GM23338 (cell line): ENCODE data around the gene NDC80. TPM values are rescaled to one million over a fixed set of nuclear protein-coding genes. Genes with fewer than 3 reads are reported as not detected.
A peak's percentile ranks its signal among the peaks of the same experiment; 100 is the strongest.

ENCODE experiments used
- ATAC-seq: fragments of 200-7000 bp; cut with Tn5 transposase; 3 replicates; pipeline ENCODE4 v1.9.1; 2020
- DNase-seq: peaks from one replicate; pipeline ENCODE4 v3.0.0-alpha.2; 2015; ENCODE audit warnings: low spot score
- H2AFZ ChIP-seq: fragments of 200-600 bp; sonication (generic); 2 replicates; pipeline ENCODE4 v1.8.0; 2016; ENCODE audit warnings: antibody characterized with exemption, mild to moderate bottlenecking, moderate library complexity
- H3F3A ChIP-seq: fragments of 200-600 bp; sonication (generic); replicated peaks from 2 replicates; pipeline ENCODE4 v1.8.0; 2017; ENCODE audit warnings: antibody characterized with exemption, mixed run types, low read depth
- H3K27ac ChIP-seq: fragments of 200-600 bp; sonication (generic); 2 replicates; pipeline ENCODE4 v1.6.1; 2016; ENCODE audit warnings: low read depth
- H3K27me3 ChIP-seq: fragments of 200-600 bp; sonication (generic); 2 replicates; pipeline ENCODE4 v1.8.0; 2016; ENCODE audit warnings: mild to moderate bottlenecking, mixed run types, moderate library complexity; ENCODE audit not compliant: insufficient read depth
- H3K36me3 ChIP-seq: fragments of 200-600 bp; sonication (generic); 2 replicates; pipeline ENCODE4 v1.8.0; 2016; ENCODE audit warnings: mild to moderate bottlenecking; ENCODE audit not compliant: insufficient read depth
- H3K4me1 ChIP-seq: fragments of 200-600 bp; sonication (generic); 2 replicates; pipeline ENCODE4 v1.8.0; 2016; ENCODE audit warnings: mild to moderate bottlenecking, moderate library complexity; ENCODE audit not compliant: insufficient read depth
- H3K4me2 ChIP-seq: fragments of 200-600 bp; sonication (generic); 2 replicates; pipeline ENCODE4 v1.7.1; 2017; ENCODE audit warnings: mixed run types
- H3K4me3 ChIP-seq: fragments of 200-600 bp; sonication (generic); 2 replicates; pipeline ENCODE4 v1.6.1; 2016; ENCODE audit warnings: mixed run types
- H3K79me2 ChIP-seq: fragments of 200-600 bp; sonication (generic); replicated peaks from 2 replicates; pipeline ENCODE4 v1.8.0; 2017; ENCODE audit warnings: mild to moderate bottlenecking; ENCODE audit not compliant: insufficient read depth
- H3K9me2 ChIP-seq: fragments of 200-600 bp; sonication (generic); 2 replicates; pipeline ENCODE4 v1.8.0; 2017; ENCODE audit not compliant: insufficient read depth
- H4K20me1 ChIP-seq: fragments of 200-600 bp; sonication (generic); replicated peaks from 2 replicates; pipeline ENCODE4 v1.8.0; 2017; ENCODE audit warnings: mild to moderate bottlenecking; ENCODE audit not compliant: insufficient read depth
- H3K27ac Mint-ChIP-seq: 2 replicates; pipeline ENCODE4 v1.8.0; 2020; ENCODE audit warnings: inconsistent platforms, mild to moderate bottlenecking, moderate library complexity, mixed read lengths
- H3K27me3 Mint-ChIP-seq: 3 replicates; pipeline ENCODE4 v1.8.0; 2022; ENCODE audit warnings: low read depth, mild to moderate bottlenecking, moderate library complexity, mixed read lengths, inconsistent platforms; ENCODE audit not compliant: insufficient read depth, poor library complexity
- H3K36me3 Mint-ChIP-seq: 3 replicates; pipeline ENCODE4 v1.8.0; 2021; ENCODE audit warnings: low read depth, mild to moderate bottlenecking, inconsistent platforms, moderate library complexity, mixed read lengths
- H3K4me1 Mint-ChIP-seq: 3 replicates; pipeline ENCODE4 v1.8.0; 2020; ENCODE audit warnings: mild to moderate bottlenecking, inconsistent platforms, mixed read lengths
- H3K4me3 Mint-ChIP-seq: 3 replicates; pipeline ENCODE4 v1.8.0; 2021; ENCODE audit warnings: moderate library complexity, mild to moderate bottlenecking, inconsistent platforms, mixed read lengths
- H3K9me3 Mint-ChIP-seq: 3 replicates; pipeline ENCODE4 v1.8.0; 2020; ENCODE audit warnings: moderate library complexity, mild to moderate bottlenecking, inconsistent platforms, mixed read lengths
- CREB1 ChIP-seq: fragments of 250-450 bp; sonication (Bioruptor Pico); IDR thresholded peaks from 2 replicates; pipeline ENCODE4 v1.5.0; 2020; ENCODE audit warnings: low read depth, mild to moderate bottlenecking, moderate library complexity
- EZH2 ChIP-seq: fragments of 200-600 bp; sonication (generic); IDR thresholded peaks from one replicate; pipeline ENCODE4 v1.8.0; 2017; ENCODE audit warnings: antibody characterized with exemption, mild to moderate bottlenecking, low read depth; ENCODE audit not compliant: unreplicated experiment
- EZH2phosphoT487 ChIP-seq: fragments of 200-600 bp; sonication (generic); IDR thresholded peaks from one replicate; pipeline ENCODE4 v1.8.1; 2018; ENCODE audit warnings: antibody characterized with exemption; ENCODE audit not compliant: unreplicated experiment
- NANOG ChIP-seq: IDR thresholded peaks from 2 replicates; pipeline ENCODE4 v1.6.1; 2016; ENCODE audit warnings: antibody characterized with exemption, borderline replicate concordance
- STAT1 ChIP-seq: IDR thresholded peaks from one replicate; pipeline ENCODE4 v1.6.1; 2016; ENCODE audit warnings: antibody characterized with exemption; ENCODE audit not compliant: unreplicated experiment
- polyA plus RNA-seq: library from polyadenylated mRNA; unstranded; fragments of >200 nt; fragmentation: Nextera tagmentation; extraction: Ambion mirVana; gene quantifications from 2 replicates; pipeline ENCODE4 v1.2.1, GENCODE V29; 2016
- total RNA-seq: library from RNA; depleted of rRNA; stranded (reverse); fragments of >200 nt; shearing (Covaris generic); gene quantifications from 2 replicates; pipeline ENCODE4 v1.2.3, GENCODE V29; 2014
- TF ChIP-seq, protein P1 (sequence below): IDR thresholded peaks from one replicate; pipeline ENCODE4 v1.6.1; 2018; ENCODE audit warnings: antibody characterized with exemption; ENCODE audit not compliant: unreplicated experiment

The NDC80 gene
- total and polyA plus RNA-seq, 2 experiments from 2014 or later, result 36.6 to 58.4 TPM

DNA sequence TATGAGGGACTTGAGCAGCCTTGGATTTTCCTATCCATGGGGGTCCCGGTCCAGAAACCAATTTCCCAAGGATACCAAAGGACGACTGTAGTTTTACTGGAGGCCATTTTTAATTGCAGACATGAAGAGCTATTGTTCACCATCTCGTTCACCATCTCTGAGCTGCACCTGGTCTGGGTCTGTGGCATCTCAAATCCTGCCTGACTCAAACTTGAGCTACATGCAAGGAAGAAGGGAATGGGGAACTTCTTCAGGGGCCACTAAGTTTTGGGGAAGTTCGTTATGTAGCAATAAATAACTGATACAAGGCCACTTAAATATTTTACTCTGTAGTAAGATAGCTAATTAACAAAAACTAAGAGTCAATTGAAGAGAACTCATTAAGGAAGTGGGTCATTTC, 82.1 kb downstream of the NDC80 start:
- ATAC-seq (no peak), DNase-seq (peak; percentile 40)
- no peaks in the 10 kb centered on the region; the same call in 1 of the 2 replicates for H3F3A ChIP-seq
- no peaks in the 10 kb centered on the region for H3K9me3 Mint-ChIP-seq
- H3K36me3 Mint-ChIP-seq, result peaks cover 7% of the 10 kb centered on the region; the same call in 1 of the 3 replicates
- H3K4me3 ChIP-seq, result no peak overlapping the region
- H3K4me3 Mint-ChIP-seq, result peak overlapping the region; percentile 31; the same call in 1 of the 3 replicates
- peaks cover 21% of the 10 kb centered on the region for H3K4me1 Mint-ChIP-seq
- H3K27me3 Mint-ChIP-seq, result peaks cover 34% of the 10 kb centered on the region
- no peaks in the 10 kb centered on the region for H3K9me2 ChIP-seq
- no peak overlapping the region for H3K27ac ChIP-seq
- H4K20me1 ChIP-seq, result peaks cover 19% of the 10 kb centered on the region
- peaks cover 79% of the 10 kb centered on the region for H3K27me3 ChIP-seq
- no peak overlapping the region for H3K27ac Mint-ChIP-seq
- H3K79me2 ChIP-seq, result peaks cover 24% of the 10 kb centered on the region
- H3K4me1 ChIP-seq, result peaks cover 19% of the 10 kb centered on the region
- H2AFZ ChIP-seq, result no peak overlapping the region
- TF ChIP-seq, protein P1, sequence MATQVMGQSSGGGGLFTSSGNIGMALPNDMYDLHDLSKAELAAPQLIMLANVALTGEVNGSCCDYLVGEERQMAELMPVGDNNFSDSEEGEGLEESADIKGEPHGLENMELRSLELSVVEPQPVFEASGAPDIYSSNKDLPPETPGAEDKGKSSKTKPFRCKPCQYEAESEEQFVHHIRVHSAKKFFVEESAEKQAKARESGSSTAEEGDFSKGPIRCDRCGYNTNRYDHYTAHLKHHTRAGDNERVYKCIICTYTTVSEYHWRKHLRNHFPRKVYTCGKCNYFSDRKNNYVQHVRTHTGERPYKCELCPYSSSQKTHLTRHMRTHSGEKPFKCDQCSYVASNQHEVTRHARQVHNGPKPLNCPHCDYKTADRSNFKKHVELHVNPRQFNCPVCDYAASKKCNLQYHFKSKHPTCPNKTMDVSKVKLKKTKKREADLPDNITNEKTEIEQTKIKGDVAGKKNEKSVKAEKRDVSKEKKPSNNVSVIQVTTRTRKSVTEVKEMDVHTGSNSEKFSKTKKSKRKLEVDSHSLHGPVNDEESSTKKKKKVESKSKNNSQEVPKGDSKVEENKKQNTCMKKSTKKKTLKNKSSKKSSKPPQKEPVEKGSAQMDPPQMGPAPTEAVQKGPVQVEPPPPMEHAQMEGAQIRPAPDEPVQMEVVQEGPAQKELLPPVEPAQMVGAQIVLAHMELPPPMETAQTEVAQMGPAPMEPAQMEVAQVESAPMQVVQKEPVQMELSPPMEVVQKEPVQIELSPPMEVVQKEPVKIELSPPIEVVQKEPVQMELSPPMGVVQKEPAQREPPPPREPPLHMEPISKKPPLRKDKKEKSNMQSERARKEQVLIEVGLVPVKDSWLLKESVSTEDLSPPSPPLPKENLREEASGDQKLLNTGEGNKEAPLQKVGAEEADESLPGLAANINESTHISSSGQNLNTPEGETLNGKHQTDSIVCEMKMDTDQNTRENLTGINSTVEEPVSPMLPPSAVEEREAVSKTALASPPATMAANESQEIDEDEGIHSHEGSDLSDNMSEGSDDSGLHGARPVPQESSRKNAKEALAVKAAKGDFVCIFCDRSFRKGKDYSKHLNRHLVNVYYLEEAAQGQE, result no peak
- peak; percentile 8 for TF ChIP-seq EZH2
- no peak for TF ChIP-seq STAT1
- no peak for TF ChIP-seq CREB1 (CRISPR knock-in tag)
- TF ChIP-seq EZH2phosphoT487, result no peak
- 0 out of 2 replicates have a peak, but pooled peaks cover 3% of the 10 kb centered on the region for H3K36me3 ChIP-seq
- H3K4me2 ChIP-seq, result peak overlapping the region; percentile 78

DNA sequence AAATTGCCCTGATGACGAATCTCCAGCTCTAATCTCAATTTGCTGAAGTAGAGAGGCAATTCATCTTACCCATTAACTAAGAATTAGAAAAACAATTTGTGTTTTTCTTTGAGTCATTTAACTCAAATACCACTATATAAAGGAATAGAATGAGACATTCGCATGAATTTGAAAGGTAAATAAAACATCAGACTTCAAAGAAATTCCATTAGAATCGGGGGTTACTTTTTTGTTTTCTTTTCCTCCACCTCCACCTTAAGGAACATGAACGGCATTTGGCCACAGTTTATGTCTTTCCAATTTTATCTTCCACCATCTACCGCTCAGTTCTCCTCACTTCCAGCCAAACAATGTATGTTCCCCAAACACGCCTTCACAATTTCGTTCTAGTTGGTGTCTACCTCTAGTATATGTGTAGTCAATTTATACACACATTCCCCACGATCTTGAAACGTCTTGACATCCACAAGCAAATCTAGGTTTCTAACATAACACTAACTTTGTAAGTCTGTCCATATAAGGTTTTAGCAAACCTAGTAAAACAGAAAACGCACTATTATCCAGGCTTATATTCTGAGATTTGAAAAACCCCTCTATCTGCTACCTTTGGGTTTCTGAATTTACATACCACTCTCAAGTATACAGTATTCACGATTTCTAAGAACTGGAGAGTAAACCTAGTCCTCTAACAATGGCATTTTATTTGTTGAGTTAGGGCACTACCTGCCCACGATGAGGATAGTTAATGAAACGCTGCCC, 83.0 kb downstream of the NDC80 start:
- Mint-ChIP-seq H3K27me3 (peaks cover 34% of the 10 kb centered on the region), H3K36me3 (peaks cover 7% of the 10 kb centered on the region; the same call in 1 of the 3 replicates), H3K9me3 (no peaks in the 10 kb centered on the region), H3K4me1 (peaks cover 21% of the 10 kb centered on the region), H3K27ac (no peak overlapping the region), H3K4me3 (peak overlapping the region; percentile 94)
- DNase-seq (peak; percentile 41), ATAC-seq (no peak)
- Histone ChIP-seq H3K9me2 (no peaks in the 10 kb centered on the region), H3K36me3 (0 out of 2 replicates have a peak, but pooled peaks cover 3% of the 10 kb centered on the region), H2AFZ (peak overlapping the region; percentile 90), H3K79me2 (peaks cover 32% of the 10 kb centered on the region), H4K20me1 (peaks cover 26% of the 10 kb centered on the region), H3K4me1 (peaks cover 19% of the 10 kb centered on the region), H3F3A (no peaks in the 10 kb centered on the region; the same call in 1 of the 2 replicates), H3K4me3 (peak overlapping the region; percentile 85), H3K27ac (no peak overlapping the region), H3K4me2 (peak overlapping the region; percentile 78), H3K27me3 (peaks cover 79% of the 10 kb centered on the region)
- TF ChIP-seq STAT1, result no peak
- TF ChIP-seq NANOG, result peak; percentile 85
